GM18502 (cell line): ENCODE data around the gene CDH4.

Experiments
- ATAC-seq: cut with Tn5 transposase; IDR thresholded peaks from one replicate; pipeline ENCODE4 v1.9.1; 2021; ENCODE audit warnings: mild to moderate bottlenecking; ENCODE audit not compliant: unreplicated experiment, poor library complexity

The CDH4 gene

DNA sequence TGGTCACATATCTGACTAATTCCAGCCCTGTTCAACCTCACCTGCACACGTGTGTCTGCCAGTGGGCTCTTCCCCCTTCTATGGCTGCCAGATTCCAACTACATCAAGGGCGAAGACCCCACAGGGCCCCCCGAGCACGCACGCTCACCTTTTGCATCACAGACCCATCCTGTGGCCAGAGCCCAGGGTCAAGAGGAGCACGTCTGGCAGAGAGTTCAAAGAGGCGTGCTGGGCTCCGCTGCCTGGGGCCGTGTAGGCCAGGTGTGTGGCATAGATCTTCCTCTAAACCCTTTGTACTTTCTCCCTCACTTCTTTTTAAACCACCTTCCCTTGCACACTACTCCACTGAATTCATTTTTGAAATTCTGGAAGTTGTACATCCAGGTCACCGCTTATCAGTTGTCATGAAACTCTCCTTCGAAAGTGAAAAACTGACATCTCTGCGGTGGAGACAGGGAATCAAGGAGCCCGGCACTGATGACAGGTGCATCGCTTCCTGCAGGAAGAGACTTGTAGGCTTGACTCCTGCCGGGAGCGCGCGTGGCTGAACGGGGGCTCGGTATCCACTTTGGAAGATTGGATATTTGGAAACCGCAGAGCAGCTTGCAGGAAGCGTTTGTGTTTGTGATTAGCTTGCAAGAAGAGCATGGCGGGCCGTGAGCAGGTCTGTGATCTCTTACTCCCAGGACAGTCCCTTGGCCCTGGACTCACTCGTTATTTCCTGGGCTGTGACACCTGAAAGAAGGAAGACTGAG, 397.2 kb downstream of the CDH4 start:
- no peak for ATAC-seq

- no peak for ATAC-seq
Observed at GRCh38 chr20:61649860-61650162, 397.8 kb downstream of the CDH4 start.

DNA sequence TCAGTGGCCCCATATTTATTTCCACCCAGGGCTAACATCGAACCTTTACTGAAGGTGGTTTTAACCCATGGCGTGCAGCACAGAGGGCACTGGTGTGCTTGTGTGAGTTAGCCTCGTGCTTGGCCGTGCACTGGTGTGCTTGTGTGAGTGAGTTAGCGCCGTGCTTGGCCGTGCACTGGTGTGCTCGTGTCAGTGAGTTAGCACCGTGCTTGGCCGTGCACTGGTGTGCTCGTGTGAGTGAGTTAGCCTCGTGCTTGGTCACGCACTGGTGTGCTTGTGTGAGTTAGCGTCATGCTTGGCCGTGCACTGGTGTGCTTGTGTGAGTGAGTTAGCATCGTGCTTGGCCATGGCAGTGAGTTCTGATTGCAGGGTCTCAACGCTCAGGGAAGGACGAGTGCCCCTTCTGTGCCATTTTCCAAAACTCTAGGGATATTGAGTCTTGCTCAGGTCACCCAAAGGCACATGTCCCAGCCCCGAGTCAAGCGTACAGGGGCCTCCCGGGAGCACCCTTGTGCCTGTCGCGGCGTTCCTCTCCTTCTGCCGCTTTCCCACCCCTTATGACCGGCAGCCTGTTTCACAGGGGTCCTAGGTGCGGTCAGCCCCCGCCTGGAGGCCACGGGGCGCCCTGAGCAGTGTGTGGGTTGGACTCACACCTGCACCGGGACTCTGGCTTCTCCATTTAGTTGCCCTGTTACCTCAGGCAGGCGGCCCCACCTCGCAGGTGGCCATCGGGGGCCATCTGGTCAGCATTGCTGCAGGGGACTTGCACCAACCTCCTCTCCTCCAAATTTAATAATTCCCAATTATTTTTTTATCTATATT, 399.1 kb downstream of the CDH4 start:
- no peak for ATAC-seq

- no peak for ATAC-seq
Observed at GRCh38 chr20:61652146-61652545, 400.1 kb downstream of the CDH4 start.

DNA sequence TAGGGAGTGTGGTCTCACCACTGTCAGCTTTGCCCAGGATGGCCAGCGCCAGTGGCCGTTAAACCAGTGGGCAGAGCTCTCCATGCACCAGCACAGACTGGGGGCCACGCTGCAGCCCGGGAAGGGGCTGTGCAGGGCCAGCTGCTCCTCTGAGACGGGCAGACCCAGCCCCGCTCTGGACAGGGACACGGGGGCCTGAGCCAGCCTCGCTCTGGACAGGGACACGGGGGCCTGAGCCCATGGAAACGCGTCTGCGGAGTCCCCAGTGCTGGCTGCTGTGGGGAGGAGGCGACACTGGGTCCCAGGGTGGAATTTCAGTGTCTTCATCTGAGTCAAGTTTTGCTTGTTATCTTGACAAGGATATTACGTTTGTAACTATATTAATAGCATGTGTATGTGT, 402.7 kb downstream of the CDH4 start:
- ATAC-seq = no peak

- ATAC-seq = no peak
Observed at GRCh38 chr20:61655591-61655990, 403.5 kb downstream of the CDH4 start.

DNA sequence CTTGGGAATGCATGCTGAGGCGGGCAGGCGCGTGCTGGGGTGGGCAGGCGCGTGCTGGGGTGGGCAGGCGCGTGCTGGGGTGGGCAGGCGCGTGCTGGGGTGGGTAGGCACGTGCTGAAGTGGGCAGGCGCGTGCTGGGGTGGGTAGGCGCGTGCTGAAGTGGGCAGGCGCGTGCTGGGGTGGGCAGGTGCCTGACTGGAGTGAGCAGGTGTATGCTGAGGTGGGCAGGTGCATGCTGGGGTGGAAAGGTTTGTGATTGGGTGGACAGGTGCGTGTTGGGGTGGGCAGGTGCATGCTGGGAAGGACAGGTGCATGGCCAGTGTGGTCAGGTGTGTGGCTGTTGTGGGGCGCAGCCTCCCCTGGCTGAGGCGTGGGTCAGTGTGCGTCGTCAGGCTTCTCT, 404.1 kb downstream of the CDH4 start:
- no peak for ATAC-seq

DNA sequence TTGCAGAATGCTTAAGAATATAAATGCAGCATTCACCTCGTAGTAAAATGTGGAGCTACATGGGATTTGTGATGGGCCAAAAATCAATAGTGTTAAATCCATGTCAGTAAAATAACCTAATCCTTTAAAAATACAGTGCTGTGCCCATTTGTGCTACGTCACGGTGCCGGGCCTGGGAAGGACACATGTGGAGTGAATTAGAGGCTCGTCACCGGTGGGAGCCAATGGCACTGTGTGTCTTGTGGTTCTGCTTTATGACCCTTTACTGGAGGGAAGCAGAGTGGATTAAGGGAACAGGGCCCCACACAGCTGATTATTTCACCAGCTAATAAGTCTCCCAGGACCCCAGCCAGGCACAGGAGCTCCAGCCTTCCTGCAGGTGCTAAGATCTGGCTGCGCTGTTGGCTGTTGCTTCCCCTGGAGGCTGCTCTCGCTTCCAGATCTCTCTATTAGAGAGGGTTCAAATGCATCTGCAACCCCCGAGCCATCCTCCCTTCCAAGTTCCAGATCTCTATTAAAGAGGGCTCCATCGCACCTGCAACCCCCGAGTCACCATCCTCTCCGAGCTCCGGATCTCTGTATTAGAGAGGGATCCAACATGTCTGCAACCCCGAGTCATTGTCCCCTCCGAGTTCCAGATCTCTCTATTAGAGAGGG, 405.8 kb downstream of the CDH4 start:
- no peak for ATAC-seq

DNA sequence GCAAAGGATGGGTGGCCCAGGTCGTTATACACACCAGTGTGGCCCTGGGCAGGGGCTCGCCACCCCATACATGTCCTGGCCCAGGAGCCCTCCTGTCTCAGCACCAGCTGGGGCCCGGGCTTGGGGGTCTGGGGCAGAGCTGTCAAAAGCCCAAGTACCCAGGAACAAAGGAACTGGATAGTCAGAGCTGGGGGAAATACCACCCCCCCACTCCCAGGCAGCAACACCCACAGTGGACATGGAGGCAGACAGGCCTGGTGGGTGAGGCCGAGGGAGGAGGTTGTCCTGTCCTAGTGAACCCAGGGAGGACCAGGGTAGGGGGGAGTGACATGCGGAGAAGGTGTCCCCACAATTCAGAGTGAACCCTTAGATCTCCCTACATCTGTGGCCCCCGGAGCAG, 406.5 kb downstream of the CDH4 start:
- no peak for ATAC-seq

- no peak for ATAC-seq
Observed at GRCh38 chr20:61659246-61659993, 407.4 kb downstream of the CDH4 start.

GRCh38 chr20:61659994-61660346, 407.9 kb downstream of the CDH4 start:
- ATAC-seq = no peak

DNA sequence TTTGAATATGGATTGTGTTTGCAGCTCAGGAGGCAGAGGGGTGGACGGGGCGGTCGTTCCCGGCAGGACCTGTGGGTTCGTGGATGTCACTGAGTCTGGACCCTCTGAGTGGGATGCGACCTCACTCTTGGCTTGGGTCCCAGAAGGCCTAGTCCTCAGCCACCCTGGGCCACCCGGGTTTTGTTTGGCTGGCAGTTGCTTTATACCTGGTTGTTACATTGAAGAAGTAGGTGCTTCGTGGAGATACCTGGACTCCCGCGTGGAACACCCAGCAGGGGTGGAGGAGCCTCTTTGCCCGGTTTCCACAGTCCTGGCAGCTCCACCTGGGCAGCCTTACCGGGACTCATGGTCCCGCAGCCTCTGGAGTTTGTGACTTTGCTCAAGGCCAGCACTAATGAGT, 408.5 kb downstream of the CDH4 start:
- no peak for ATAC-seq

- ATAC-seq = no peak
Observed at GRCh38 chr20:61661025-61661424, 409.0 kb downstream of the CDH4 start.

DNA sequence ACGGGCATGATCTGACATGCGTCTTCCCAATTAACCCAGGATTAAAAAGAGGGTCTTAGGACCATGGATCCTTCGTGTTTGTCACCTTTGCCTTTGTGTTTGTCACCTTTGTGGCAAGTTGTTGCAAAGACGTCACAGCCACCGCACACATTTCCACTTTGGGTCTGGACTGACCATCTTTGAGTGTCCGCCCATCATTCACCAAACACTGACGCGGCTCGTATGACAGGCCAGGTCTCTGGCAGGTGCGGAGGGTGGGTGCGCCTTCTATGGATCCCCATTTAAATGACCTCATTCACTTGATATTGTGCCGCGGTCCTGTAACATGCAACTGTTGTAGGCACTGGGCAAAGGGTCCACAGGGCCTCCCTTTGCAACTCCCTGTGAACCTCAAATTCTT, 409.5 kb downstream of the CDH4 start:
- ATAC-seq = no peak

- ATAC-seq = no peak
Observed at GRCh38 chr20:61662226-61662967, 410.3 kb downstream of the CDH4 start.

- no peak for ATAC-seq
Observed at GRCh38 chr20:61662968-61663331, 410.9 kb downstream of the CDH4 start.

- no peak for ATAC-seq
Observed at GRCh38 chr20:61663521-61664425, 411.7 kb downstream of the CDH4 start.

DNA sequence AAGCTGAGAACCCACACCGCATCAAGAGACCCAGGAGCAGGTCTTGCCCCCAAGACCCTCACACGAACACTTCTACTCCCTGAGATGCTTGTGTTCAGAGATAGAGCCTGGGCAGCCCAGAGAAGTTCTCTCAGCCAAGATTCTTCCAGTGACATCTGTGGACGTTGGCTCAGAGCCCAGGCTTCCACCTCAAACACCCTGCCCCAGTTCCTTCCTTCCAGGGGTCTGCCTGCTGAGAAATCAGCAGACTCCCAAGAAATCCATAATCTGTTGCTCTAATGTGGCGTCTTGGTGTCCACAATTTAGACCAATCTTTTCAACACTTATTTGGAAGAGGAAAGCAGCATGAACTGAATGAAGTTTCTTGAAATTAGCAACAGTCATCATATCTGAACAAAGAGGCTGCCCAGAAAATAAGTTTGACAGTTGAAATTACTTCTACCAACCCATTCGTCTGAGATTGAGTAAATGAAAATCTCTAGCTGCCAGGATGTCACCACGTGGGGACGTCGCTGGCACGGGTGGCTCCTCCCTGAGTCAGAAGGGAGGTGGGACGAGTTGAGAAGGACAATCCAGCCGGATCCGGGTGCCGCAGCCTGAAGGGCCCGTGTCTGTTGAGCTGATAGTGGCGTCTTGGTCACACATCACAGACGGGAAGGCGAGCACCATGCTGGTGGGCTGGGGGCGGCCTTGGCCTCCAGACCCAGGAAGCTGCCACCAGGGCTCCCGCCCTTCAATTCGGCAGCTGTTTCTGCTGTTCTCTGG, 412.7 kb downstream of the CDH4 start:
- no peak for ATAC-seq
